ENCODE data around the gene KRTAP12-2.

KRTAP12-2 gene, protein sequence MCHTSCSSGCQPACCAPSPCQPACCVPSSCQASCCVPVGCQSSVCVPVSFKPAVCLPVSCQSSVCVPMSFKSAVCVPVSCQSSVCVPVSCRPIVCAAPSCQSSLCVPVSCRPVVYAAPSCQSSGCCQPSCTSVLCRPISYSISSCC

DNA sequence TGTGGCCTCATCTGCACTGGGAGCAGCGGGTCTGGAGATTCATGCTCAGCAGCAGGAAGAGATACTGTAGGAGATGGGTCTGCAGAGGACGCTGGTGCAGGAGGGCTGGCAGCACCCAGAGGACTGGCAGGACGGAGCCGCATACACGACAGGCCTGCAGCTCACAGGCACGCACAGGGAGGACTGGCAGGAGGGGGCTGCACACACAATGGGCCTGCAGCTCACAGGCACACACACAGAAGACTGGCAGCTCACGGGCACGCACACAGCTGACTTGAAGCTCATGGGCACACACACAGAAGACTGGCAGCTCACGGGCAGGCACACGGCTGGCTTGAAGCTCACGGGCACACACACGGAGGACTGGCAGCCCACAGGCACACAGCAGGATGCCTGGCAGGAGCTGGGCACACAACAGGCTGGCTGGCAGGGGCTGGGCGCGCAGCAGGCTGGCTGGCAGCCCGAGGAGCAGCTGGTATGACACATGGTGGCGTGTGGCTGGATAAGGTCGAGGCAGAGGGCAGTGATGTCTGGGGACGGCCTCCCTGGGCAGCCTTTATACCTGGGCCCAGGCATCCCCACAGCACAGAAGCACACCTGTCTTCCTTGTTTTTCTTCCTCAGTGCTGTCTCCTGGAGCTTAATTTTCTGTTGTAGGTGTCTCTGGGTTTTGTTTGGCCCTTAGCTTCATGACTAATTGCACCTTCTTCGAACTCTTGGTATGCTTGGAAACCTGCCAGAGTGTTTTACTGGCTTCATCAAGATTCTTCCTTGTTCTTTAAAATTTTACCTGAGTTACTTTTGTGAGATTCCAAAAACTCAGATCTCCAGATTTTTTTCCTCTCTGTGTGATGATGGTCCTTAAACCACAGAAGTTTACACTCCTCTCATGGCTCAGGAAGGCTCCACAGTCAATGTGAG lies at the start of gene KRTAP12-2:
Gene KRTAP12-2 (minus strand): TSS at position 527 of the 920 bp plus-strand sequence. CDS start 41 bp downstream, at position 486.
- DNase-seq (ENCODE audit: low read depth) = no peak

DNA sequence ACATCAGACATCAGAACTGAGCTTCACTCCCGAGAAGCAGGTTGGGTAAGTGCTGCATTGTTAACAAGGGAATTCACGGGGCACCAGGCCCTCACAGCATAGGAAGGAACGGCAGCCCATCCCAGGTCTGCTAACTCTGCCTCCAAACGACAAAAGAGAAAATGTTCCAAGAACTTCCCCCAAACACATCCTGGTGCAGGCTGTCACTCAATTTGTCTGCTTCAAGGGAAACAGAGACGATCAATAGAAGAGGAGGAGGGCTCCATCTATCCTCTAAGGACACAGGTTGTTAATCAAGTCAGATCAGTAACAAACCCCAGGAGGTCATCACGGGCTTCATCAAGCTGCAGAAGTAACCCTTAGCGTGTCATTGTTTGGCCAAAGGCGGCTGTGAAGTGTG lies 48.2 kb upstream of the KRTAP12-2 start:
- no peak for DNase-seq (ENCODE audit: low read depth)

DNA sequence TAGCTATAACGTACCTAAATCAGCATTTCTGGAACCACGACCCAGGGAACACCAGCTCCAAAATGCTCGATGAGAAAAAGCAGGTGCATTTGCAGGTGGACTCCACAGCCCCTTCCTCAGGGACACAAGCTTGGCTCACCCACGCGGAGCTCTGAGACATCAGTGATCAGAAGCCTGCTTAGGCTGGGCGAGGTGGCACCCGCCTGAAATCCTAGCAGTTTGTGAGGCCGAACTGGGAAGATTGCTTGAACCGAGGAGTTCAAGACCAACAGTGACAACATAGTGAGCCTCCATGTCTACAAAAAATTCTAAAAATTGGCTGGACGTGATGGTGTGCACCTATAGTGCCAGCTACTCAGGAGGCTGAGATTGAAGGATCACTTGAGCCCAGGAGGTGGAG lies 47.1 kb upstream of the KRTAP12-2 start:
- no peak for DNase-seq (ENCODE audit: low read depth)

DNA sequence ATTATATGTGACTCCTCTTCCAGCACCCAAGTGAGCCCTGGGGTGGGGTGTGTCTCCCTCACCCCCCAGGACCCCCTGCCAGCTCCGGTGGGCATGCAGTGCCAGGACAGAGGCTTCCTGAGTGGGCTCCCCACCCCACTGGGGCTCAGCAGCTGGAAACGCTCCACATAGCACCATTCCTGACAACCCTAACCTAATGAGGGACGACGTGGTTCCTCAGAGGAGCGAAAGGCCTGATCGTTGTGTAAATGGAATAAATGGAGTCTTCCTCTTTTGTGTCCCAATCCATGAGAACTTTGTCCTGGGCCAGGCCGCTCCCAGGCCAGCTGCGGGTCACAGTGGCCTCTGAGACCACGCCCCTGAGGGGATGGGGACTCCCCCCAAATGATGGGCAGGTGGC lies 46.4 kb upstream of the KRTAP12-2 start:
- no peak for DNase-seq (ENCODE audit: low read depth)

DNA sequence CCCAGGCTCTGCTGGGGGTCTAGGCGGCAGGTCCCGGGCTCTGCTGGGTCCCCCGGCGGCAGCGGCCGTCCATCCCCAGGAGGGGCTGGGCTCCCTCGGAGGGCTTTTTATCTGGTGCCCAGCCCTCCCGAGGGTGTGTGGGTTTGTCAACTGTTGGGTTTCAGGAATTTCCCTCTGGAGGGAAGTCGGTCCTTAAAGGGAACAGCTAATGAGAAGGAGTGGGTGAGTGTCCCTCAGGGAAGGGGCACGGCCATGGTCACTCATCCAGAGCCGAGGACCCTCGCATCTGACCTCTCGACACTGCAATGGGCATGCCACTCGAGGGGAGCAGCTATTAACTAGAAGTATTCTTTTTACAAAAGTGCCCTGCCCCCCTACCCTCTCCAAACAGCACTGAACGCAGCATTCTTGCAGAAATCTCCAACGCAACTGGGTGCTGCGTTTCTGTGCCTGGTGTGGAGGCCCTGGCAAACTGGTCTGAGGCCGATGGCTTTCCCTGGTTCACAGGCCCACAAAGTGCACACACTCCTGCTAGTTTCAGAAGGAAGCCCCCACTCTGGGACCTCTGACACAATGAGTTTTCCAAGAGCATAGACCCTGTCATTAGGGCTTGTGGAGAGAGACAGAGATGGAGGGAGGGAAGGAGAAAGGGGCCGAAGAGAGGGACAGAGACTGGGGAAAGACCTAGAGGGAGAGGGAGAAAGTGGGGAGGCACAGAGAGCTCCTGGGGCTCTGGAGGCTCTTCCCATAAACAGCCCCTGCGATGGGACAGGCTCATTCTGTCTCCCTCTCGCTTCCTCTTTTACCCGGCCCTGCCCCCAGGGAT lies 45.7 kb upstream of the KRTAP12-2 start:
- DNase-seq (ENCODE audit: low read depth) = no peak

DNA sequence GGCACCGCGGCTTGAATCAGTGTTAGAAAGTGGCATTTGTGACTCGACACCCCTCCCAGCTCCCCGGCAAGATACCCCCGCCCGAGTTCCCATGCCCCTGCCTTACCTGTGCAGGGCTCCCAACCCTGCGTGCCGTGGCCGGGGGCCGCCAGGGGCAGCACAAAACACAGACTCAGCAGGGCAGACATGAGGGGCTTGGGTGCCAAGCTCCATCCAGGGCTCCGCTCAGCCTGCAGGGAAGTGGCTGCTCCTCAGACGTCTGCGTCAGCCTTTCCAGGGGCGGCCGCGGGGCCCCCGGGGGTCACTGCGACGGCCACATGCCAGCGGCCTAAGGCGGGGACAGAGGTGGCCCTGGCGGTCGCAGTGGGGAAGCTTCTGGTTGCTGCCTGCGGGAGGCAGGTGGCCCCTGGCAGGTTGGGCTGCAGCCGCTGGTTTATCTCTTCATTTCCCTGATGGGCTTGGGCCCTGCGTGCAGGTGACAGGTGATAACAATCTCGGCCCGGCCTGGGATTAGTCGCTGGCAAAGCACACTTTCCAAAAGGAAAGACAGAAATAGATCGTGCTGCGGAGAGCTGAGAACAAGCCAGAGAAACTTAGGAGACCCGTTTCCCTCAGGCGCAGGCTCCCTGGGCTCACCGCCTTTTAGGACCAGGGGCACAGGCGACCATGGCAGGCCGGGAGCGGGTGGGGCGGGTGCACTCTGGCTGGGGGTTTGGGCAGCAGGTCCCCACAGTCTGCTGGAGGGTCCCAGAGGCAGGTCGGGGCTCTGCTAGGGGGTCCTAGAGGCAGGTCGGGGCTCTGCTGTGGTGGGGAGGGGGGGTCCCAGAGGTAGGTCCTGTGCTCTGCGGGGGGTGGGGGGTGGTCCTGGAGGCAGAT lies 44.8 kb upstream of the KRTAP12-2 start, which contains the start of gene TSPEAR:
Gene TSPEAR (minus strand): TSS at position 246 of the 876 bp plus-strand sequence. CDS start 58 bp downstream, at position 188.
- DNase-seq (ENCODE audit: low read depth) = no peak

DNA sequence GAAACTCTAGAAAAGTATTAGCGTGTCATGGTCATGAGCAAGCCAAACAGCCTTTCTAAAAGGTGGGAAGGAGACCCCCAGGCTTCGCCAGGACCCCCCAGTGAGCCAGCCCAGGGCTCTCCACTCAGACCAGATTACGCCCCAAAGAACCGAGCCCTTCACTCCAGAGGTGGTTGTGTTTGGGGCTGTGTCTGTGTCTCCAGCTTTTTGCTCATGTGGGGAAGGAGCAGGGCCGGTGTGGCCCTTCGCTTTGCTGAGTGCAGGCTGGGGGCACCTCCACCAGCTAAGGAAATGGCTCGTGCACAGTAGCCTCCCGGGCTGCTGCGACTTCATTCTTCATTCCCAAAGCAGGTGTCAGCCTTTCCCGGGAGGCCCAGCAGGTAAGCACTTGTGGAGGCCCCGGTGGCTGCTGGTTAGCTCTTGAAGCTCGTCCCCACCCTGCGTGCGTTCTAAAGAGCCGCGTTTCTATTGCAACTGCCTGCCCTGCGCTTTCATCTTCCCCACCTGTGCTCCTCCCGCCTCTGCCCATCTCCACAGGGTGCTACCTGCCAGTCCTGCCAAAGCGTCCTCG lies 44.1 kb upstream of the KRTAP12-2 start:
- DNase-seq (ENCODE audit: low read depth) = no peak

DNA sequence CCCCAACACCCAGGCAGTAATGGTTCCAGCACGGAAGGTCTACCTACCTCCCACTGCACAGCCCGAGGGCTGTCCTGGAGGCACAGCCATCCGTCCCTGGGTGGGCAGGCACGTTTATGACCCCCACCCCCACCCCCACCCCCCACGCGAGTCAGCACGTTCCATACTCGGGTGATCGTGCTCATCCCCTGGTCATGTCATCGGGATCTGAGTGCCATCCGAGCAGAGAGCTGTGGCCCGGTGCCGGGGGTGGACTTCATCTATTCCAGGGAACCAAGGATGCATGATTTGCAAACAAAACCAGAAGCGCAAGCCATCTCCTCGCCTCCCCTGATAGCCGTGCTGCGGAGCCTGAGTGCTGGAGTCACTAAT lies 43.6 kb upstream of the KRTAP12-2 start:
- no peak for DNase-seq (ENCODE audit: low read depth)

DNA sequence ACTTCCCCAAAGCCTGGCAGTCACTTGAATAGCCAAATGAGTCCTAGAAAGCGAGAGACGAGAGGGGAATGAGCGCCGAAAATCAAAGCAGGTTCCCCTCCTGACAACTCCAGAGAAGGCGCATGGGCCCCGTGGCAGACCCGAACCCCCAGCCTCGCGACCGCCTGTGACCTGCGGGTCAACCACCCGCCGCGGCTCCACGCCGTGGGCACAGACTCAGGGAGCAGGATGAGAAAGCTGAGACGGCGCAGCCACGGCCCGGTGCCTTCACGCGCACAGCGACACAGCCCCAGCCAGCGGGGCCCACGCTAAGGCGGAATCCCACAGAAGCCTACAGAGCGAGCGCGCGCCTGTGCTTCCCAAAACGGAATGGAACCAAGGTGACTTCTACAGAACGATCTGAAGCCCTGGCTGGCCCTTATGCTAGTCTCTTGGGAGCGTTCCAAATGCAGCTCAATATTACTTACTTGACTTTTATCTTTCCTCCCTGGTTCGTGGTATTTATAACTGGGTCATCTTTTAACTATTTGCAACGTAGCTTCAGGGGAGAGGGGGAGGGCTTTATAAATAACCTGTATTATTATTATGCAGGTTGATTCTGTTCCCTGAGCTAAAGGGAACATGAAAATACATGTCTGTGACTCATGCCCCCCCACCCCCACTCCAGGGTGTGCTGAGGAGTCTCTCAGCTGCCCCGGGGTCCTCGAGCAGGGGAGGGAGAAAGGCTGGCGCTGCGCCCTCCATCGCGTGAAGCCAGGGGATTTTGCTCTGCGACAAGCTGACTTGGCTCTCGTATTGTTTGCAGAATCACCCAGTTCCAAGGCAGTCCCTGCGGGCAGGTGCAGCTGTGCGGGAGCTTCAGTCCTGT lies 42.9 kb upstream of the KRTAP12-2 start:
- DNase-seq (ENCODE audit: low read depth) = no peak

DNA sequence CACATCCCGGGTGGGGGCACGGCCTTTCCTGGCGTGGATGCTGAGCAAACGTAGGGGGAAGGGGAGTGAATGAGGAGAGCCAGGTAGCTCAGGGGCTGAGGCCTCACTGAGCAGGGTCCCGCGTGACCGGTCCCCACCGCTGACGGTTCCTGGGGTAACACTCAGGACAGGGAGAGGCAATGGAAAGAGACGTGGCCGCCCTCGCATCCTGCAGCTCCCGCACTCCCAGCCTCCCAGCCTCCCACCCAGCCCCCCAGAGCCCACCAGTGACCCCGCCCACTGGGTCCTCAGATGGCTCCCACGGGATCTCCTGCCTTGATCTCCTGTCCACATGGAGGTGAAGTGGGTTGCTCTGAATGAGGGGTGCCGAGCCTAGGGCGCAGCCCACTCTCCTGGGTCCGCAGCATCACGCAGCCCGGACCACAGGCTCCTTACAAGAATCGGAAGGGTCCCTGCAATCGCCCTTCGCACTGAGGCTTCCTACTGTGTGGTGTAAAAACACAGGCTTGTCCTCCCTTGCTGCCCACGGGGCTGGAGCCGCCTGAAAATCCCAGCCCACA lies 42.2 kb upstream of the KRTAP12-2 start:
- no peak for DNase-seq (ENCODE audit: low read depth)

DNA sequence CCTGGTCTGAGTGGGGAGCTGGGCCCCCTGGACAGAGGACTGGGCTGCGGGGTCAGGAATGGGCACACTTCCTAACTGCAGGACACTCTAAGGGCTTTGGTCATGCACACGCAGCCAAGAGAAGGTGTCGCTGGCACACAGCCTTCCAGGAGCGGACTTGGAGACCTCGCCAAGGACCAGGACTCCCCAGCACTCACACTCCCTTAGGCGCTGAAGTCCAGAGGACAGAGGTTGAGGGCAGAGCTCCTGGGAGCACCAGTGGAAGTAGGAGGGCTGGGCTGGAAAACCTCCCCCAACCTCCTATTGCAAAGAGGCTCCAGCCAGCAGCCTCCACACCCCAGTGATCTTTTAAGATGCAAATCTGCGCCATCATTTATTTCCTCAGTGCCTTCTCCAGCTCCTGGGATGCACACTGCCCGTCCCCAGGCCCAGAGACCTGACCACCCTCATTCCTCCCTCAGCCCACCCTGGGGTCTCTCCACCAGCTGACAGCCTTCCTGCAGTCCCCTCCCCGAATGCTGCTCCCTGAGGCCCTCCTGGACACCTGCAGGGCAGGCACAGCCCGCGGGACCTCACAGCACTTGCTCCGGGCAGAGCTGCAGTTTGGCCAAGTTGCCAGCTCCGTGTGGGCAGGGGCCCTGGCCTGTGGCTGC lies 41.6 kb upstream of the KRTAP12-2 start:
- DNase-seq (ENCODE audit: low read depth) = no peak

DNA sequence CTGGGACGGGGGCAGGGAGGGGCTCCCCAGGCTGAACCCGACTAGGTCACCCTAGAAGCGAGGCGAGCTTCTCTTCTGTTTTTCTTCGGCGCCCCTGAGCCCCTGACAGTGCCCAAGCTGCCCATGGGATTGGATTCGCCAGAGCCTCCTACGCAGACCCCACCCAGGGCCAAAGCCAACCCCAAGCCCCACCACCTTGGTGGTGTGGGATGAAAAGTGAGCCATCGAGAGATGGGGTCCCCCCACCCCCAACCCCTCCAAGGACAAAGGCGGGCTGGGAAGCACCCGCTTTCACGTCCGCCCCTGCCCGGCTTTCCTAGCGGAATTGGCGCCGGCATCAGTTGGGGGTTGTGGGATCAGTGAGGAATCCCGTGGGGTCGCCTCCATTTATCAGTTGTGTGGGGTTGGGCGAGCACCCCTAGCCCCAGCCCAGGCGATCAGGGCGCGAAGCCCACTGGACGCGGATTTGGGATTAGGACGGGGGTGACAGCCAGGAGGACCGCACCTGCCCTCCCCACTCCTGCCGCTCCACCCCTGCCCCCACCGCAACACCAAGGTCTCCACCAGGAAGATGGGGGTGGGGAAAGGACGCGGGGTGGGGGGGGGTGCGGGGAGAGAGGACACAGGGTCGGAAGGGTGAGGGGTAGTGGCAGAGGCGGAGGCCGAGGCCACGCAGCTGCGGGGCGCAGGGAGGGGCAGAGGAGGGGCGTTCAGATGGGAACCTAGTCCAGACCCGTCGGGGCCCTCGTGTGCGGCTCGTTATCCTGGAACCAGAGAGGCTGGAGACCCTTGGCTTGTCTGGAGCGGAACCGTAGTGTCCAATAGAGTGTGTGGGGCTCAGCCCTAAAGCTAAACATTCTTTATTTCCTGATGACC lies 40.2 kb upstream of the KRTAP12-2 start:
- no peak for DNase-seq (ENCODE audit: low read depth)

DNA sequence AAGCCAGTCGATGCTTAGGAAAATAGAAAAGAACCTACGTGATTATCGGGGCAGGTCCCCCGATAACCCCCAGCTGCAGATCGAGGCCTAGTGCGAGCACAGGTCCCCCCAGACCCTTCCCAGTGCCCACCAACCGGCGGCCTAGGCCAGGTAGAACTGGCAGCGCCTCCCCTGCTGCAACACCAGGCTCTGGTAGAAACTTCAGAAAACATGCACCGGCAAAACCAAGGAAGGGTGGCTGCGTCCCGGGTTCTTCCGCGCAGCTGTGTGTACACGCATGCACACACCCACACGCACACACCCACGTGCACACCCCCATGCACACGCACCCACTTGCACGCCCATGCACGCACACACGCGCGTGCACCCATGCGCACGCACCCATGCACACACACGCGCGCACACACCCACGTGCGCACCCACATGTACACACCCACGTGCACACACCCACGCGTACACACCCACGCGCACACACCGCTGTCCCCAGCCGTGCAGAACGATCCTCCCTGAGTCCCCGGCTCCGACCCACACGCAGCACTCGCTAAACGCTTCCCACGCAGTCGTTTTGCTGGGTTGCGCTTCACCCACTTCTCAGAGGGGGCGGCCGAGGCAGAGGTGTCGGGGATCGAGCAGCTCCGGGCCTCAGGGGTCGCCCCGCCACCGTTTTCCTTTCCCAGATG lies 39.4 kb upstream of the KRTAP12-2 start:
- DNase-seq (ENCODE audit: low read depth) = no peak

DNA sequence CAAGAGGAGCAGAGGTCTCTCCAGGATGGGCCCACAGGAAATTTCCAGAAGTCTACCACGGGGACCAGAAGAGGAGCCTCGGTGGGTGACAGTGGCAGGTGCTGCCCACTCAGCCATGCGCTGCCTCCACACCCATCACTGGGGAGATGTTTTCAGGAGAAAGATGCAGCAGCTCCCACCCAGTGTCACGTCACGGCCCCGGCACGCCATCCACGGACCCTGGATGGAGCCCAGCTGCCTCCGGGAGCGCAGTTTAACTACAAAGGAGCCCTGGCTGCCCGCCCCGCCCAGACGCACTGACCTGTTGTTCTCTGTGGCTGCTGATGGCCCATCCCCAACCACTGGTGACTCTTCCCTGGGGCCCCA lies 37.9 kb upstream of the KRTAP12-2 start:
- no peak for DNase-seq (ENCODE audit: low read depth)

DNA sequence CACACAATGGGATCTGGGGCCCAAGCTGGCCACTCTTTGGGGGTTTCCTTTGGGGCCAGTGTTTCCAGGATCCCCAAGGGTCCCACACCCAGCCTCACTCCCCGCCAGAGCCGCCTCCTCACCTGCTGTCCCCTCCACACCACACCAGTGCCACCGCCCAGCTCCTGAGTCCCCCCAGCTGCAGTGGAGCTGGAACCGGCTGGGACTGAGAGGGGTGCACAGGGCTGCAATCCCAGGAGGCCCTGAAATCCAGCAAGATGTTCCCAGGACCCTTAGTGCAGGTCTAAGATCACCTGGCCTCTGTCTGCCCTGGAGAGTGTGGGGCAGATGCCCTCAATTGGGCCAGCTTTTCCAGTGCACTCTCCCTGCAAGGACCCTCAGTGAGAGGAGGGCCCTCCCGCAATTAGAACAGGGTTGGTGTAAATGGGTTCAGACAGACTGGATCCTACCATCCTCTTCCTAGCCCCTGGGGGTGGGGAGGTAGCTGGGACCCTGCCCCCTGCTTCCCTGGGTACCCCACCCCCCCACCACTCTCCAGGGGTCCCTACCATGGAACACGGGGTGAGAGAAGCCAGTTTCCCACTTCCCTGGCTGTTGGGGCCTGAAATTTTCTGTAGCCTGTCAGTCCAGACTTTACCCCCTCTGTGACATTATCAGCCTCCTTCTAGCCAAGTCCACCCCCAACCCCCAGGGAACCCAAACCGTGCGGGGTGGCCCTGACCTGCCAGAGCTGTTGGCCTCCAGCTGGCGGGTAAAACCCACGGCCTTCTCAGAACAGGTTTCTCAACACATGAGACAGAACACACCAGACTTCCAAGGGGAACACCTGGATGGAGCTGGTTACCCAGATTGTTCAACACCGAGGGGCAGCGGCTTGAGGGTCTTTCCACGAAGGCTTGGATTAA lies 37.3 kb upstream of the KRTAP12-2 start:
- DNase-seq (ENCODE audit: low read depth) = no peak

DNA sequence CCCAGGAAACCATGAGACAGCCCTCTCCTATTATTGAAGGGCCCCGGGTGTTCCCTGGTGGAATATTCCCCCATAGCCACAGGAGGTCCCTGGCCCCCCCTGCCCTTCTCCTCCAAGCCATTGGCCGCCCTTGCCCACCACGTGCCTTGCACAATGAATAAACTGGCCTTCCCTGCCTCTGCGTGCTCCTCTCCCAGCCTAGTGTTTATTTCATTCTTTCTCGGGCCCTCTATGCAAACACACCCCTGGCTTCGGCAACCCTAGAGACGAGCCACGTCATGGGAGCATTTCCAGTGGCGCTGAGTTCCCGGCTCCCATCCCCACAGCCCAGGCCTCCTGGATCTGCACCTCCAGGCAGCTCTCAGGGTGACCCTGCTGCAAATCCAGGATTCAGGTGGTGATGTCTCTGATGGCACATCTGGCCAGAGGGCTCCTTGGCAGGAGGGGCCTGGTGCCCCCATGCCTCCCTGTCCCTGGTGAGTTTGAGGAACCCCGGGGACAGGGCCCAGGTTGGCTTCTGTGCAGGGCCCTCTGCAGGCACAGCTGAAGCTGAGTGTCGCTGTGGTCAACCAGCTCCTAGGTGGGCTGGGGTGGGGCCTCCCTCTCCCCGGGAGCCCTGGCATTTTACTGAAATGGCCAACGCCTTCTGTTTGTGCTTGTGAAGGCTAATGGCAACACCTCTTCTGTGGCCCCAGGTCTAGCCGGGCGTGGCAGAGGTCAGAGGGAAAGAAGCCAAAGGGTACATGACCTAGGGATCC lies 36.4 kb upstream of the KRTAP12-2 start:
- no peak for DNase-seq (ENCODE audit: low read depth)
